Stomach (tissue), 4 donors: ENCODE data around the gene GRAMD1A.

ENCODE experiments used
- EP300 ChIP-seq: sonication (generic); formaldehyde crosslinking; IDR thresholded peaks from one replicate; pipeline ENCODE4 v1.6.1; 2017; ENCODE audit warnings: antibody characterized with exemption
- POLR2A ChIP-seq, 4 donors: fragments of 450-650 bp; IDR thresholded peaks; one replicate each; pipeline ENCODE4 v1.6.1; 2016; ENCODE audit warnings: antibody characterized with exemption in 4 of 4, control low read depth in 2 of 4, mild to moderate bottlenecking in 1 of 4, moderate library complexity in 1 of 4
- POLR2AphosphoS5 ChIP-seq, 3 donors: sonication (generic); formaldehyde crosslinking; IDR thresholded peaks; one replicate each; pipeline ENCODE4 v1.6.1; 2016; ENCODE audit warnings: antibody characterized with exemption in 3 of 3
- TF ChIP-seq, protein P1 (sequence below), 7 experiments: fragments of 450-650 bp in 4 of 7; fragments of 200-600 bp in 3 of 7; sonication (generic) in 3 of 7; IDR thresholded peaks; one replicate each; pipeline ENCODE4 v1.5.1; 2016 to 2019; ENCODE audit warnings: antibody characterized with exemption in 7 of 7, control low read depth in 2 of 7, mild to moderate bottlenecking in 1 of 7

DNA sequence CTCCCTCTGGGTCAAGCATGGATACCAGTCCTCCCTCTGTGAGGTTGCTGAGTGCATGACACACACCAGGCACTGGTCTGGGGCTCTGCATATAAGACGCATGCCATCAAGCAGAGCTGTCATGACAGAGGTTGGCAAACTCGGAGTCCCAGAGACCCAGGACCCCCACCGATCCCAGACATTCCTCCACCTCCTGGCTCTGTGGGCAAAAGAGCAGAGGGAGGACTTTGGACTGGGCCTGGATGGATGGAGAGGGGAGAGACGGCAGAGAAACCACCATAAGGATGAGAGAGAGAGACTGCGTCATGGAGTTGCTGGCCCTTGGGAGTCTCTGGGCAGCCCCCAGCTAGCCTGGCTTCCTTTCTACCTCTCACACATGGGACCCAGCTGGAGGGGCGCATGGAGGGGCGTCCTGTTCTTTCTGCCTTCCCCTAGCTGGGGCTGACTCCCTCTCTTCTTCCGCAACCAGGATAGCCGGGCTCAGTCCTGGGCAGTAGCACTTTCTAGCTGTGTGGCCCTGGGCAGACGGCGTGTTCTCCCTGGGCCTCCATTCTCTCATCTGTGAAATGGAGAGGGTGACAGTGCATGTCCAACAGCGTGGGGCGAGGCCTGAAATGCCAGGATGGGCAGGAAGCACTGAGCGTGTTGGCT lies 43.0 kb downstream of the GRAMD1A start:
- TF ChIP-seq, protein P1, sequence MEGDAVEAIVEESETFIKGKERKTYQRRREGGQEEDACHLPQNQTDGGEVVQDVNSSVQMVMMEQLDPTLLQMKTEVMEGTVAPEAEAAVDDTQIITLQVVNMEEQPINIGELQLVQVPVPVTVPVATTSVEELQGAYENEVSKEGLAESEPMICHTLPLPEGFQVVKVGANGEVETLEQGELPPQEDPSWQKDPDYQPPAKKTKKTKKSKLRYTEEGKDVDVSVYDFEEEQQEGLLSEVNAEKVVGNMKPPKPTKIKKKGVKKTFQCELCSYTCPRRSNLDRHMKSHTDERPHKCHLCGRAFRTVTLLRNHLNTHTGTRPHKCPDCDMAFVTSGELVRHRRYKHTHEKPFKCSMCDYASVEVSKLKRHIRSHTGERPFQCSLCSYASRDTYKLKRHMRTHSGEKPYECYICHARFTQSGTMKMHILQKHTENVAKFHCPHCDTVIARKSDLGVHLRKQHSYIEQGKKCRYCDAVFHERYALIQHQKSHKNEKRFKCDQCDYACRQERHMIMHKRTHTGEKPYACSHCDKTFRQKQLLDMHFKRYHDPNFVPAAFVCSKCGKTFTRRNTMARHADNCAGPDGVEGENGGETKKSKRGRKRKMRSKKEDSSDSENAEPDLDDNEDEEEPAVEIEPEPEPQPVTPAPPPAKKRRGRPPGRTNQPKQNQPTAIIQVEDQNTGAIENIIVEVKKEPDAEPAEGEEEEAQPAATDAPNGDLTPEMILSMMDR (IDR thresholded peaks at IDR 0.05) = no peak
- TF ChIP-seq EP300 (no peak), POLR2AphosphoS5 (IDR thresholded peaks at IDR 0.05) (no peak), POLR2A (IDR thresholded peaks at IDR 0.05) (no peak)
